Activated gamma-delta T cell treated with Interleukin-2 at 50 U/mL for 16 hours (primary cell): ENCODE results near the gene TPRKB.
"Not testable (repeated sequence)": the region's sequence is repeated elsewhere in the genome, so short reads cannot be mapped to it uniquely, and the experiment has no call there.

Source experiments
- DNase-seq: peaks from one replicate; pipeline ENCODE4 v3.0.0-alpha.2; 2020

Gene TPRKB

DNA sequence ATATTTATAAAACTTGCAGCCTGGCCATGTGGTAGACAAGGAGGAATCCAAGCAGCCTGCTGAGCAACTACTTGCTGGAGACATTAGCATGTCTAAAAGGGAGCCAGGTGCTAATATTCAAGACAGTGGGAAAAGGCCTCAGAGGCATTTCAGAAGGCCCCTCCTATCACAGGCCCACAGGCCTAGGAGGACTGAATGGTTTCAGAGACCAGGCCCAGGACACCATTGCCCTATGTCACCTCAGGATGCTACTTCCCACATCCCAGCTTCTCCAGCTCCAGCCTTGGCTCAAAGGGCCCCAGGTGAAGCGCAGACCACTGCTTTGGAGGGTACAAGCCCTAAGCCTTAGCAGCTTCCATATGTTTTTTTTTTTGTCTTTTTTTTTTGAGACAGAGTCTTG, 39.0 kb downstream of the TPRKB start:
- no peak for DNase-seq

DNA sequence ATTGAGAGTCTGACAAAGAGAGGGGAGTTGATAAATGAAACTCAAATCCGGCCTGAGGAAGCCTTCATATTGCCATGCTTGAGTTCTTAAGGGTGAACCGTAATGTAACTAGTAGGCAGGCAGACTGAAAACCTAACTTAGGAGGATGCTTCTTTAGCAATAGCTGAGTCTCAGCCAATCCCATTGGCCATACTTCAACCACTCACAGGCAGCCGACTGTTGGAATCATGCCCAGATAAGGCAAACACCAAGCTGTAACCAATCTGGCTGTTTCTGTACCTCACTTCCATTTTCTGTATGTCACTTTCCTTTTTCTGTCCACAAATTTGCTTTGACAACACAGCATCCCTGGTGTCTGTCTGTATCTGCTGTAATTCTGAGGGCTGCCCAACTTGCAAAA, 39.5 kb downstream of the TPRKB start:
- DNase-seq: no peak

DNA sequence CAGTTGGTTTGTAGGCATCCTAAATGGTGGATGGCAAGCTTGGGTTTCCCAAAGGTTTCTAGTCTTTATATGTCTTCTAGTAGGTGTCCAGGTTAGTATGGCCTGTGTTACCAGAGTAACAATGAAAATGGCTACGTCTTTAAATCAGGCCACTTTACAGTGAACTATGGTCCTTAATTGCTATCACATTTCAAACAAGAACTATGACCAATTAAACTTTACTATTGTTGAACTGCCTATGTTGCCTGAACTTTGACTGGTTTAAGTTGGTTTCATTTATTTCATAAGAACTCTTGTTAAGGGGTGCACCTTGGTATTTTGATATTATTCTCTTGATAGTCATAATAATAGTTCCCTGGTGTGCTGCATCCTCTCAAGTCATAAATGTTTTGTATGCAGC, 40.2 kb downstream of the TPRKB start:
- DNase-seq: not testable (repeated sequence)

DNA sequence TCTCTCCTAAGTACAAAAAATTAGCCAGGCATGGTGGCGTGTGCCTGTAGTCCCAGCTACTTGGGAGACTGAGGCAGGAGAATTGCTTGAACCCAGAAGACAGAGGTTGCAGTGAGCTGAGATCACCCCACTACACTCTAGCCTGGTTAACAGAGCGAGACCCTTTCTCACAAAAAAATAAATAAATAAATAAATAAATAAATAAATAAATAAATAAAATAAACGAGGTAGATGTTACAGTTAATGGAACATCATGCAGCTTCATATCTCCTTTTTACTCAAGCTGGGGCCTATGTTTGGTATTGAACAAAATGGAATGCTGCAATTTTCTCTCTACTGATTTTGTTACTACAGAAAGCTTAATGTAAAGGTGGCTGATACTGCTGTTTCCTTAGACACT, 40.6 kb downstream of the TPRKB start:
- DNase-seq: not testable (repeated sequence)

DNA sequence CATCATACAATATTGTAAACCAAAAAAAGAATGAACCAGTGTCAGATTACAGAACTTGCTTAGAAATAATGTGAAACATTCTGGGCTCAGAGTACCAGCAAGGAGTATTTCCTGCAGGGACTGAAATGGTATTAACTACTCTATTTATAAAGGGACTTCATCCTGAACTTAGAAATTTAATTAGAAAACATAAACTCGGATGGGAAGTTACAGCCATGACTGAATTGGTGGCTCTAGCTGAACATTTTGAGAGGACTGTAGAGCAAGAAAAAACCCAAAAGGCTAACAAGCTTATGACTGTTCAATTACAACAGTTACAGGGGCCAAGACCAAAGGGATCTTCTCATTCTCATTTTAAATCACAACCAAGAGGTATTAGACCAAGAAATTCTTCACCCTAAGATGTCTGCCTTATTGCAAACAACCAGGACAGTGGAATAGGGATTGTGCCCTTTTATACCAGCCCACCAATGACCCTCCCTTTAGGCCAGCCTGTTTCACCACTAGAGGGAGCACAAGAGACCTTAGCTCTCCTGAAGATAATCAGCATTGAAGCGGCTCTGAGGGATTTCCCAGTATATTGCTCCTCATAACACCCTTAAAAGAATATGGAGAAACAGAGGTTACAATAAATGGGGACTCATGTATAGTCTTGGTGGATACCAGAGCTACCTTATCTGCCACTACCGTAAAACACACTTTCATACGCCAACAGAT, 46.6 kb downstream of the TPRKB start:
- DNase-seq: not testable (repeated sequence)

DNA sequence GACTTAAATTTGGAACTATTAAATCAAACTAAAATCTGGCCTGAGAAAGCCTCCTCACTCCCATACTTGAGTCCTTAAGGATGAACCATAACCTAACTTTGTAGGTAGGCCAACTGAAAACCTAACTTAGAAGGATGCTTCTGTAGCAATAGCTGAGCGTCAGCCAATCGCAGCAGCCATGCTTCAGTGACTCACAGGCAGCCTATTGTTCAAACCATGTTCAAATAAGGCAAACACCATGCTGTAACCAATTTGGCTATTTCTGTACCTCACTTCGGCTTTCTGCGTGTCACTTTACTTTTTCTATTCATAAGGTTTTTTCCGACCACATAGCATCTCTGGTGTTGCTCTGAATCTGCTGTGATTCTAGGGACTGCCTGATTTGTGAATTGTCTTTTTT, 48.7 kb downstream of the TPRKB start:
- DNase-seq: not testable (repeated sequence)

DNA sequence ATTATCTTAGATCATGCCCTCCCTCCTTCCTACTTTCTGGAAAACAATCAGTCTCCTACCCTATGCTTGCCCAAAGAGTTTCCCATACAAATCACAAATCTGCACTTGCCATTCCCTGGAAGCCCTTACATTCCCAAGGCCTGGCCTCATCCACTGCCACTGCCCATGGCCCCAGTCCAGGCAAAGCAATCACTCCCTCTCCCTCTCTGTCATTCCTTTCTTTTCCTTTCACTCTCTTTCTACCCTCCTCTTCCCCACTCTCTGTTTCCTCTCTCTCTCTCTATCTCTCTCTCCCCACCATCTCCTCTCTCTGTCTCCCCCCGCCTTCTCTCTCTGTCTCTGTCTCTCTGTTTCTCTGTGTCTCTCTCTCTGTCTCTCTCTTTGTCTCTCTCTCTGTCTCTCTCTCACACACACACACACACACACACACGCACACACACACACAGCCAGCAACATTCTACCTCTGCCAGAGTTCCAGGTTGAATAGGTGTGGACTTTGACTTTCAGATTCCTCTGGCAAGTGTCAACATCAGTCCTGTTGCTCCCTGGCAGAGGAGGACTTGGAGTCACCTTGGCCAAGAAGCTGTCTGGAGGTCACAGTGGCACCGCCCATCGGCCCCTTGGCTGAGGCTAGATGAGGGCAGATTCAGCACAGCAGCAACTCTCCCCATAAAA, 51.2 kb downstream of the TPRKB start:
- no peak for DNase-seq

DNA sequence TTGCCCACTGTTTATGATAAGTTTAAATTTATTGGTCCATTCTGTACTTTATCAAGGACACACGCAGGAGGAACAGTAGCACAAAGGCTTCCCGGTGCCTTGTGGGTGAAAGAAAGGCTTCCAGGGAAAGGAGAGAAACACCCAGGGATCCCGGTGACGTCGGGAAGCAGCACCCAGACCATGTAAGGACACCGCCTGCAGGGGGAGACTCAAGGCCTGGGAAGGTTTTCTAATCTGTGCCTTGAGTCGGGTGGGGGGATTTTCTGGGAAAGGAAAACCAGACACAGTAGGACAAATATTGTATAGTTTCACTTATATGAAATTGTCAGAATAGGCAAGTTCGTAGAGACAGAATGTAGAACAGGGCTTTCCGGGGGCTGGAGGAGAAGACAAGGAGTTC, 52.2 kb downstream of the TPRKB start:
- DNase-seq: not testable (repeated sequence)

DNA sequence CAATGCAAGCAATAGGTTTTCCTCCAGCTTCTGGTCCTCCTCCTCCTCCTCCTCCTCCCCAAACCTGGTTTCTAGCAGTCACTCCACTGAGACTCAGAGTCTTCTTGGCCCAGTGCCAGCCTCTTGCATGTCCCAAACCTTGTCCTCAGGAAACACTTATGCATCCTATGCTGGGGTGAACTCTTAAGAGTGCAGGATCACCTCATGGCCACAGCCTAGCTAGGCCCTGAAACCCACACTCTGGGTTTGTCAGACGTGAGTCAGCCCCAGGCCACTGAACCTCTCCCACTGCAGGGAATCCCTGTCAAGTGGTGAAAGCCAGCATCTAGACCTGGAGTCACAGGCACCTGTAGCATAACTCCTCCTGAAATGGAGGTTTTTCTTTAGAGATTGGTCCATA, 52.8 kb downstream of the TPRKB start:
- not testable (repeated sequence) for DNase-seq

DNA sequence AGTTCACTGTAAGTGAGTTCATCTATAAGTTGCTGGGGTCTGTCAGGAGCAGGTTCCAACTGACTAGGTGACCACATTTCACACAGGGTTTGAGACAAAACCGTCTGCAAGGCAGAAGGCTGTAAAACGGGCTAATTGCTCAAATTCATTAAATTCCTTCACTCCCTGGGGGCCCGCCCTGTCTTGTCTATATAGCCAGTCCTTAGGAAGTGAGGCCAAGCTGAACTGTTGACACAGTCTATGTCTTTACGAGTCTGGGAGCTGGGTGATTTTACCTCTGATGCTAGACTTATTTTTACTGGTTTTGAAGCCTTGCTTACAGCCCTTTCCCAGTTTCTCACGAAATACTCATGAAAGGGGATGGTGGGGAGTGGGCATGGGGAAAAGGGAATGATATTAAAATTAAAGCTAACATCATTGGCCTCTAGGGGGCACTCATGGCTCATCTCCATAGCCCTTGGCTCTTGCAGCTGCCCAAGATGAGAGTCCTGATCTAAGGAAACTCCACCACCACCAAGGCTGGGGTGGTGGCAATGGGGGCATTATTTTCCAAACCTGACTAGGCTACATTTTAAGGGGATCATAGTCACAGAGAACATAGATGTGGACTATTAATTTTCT, 57.1 kb downstream of the TPRKB start:
- not testable (repeated sequence) for DNase-seq
